Skeletal muscle cell (primary cell): ENCODE data around the gene ERBB4.
"Not testable (repeated sequence)": the region's sequence is repeated elsewhere in the genome, so short reads cannot be mapped to it uniquely, and the experiment has no call there.

ENCODE experiments used
- DNase-seq: peaks from one replicate; pipeline ENCODE4 v3.0.0-alpha.2; 2010; ENCODE audit warnings: low read depth
- H3K4me3 ChIP-seq: 2 replicates; pipeline ENCODE4 v1.5.1; 2011; ENCODE audit warnings: low read depth, mild to moderate bottlenecking, control low read depth, low read length, moderate library complexity

ERBB4 gene

DNA sequence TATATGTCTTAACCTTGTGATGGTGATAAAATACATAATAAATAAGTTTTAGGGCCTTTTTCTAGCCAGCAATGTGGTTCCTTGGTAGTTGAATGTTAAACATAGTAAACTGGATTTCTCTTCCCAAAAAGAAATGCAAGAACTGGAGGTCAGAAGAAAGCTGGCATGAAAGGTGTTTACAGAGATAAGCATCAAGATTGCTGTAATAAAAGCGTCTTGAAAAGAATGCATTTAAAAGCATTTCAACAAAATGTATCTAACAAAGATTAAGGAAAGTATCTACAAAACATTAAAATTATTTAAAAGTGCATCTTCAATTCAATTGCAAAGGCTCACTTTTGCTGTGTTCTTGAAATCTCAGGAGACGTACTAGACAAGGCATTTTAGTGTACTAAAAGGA, 419.0 kb downstream of the ERBB4 start:
- no peak overlapping the region for H3K4me3 ChIP-seq
- no peak for DNase-seq

GRCh38 chr2:212117926-212118325, 420.7 kb downstream of the ERBB4 start:
- H3K4me3 ChIP-seq = no peak overlapping the region
- DNase-seq = no peak

- no peak overlapping the region for H3K4me3 ChIP-seq
- DNase-seq = no peak
These were observed 424.1 kb downstream of the ERBB4 start for GRCh38 chr2:212114489-212114888.

GRCh38 chr2:212112401-212112800, 426.2 kb downstream of the ERBB4 start:
- no peak for DNase-seq
- H3K4me3 ChIP-seq = no peak overlapping the region

GRCh38 chr2:212109792-212110680, 428.6 kb downstream of the ERBB4 start:
- no peak overlapping the region for H3K4me3 ChIP-seq
- no peak for DNase-seq

GRCh38 chr2:212109217-212109616, 429.4 kb downstream of the ERBB4 start:
- H3K4me3 ChIP-seq = no peak overlapping the region
- no peak for DNase-seq

DNA sequence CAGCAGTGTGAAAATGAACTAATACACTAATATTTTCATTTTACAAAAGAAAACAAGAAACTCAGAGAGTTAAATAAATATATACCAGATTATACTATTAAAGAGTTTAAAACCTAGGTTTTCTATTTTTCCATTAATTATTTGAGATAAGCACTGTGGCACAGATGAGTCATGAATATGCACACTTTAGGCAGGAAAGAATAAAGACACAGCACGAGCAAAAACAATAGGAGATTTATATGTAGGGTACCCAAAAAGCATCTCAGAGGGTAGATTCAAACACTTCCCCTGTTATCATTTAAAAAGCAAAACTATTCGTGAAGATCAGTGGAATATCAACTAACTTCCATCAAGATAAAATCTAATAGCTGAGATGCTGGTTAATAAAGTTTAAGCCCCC, 430.6 kb downstream of the ERBB4 start:
- H3K4me3 ChIP-seq = no peak overlapping the region
- no peak for DNase-seq

- H3K4me3 ChIP-seq = no peak overlapping the region
- no peak for DNase-seq
These were observed 431.6 kb downstream of the ERBB4 start for GRCh38 chr2:212107014-212107413.

- not testable (repeated sequence) for H3K4me3 ChIP-seq, DNase-seq
These were observed 432.1 kb downstream of the ERBB4 start for GRCh38 chr2:212106536-212106935.

DNA sequence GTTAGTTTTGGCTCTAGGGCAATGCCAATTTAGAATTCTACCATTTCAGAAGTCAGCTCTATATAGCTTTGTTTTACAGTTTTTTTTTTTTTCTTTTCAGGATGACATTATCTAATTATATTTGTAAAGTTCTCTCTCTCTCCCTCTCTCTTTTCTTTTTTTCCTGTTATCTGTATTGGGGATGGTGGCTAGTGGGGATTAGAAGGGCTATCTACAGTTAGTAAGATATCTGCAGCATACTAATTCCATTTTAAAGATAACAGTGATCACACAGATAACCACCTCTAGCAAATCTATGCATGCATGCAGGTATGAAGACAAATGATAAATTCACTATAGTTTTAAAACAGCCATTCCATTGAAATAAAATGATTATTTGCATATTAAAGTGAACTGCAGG, 438.9 kb downstream of the ERBB4 start:
- no peak for DNase-seq

GRCh38 chr2:212098966-212099365, 439.6 kb downstream of the ERBB4 start:
- no peak overlapping the region for H3K4me3 ChIP-seq
- no peak for DNase-seq

More for the DNA sequence above, 438.9 kb downstream of the ERBB4 start:
- H3K4me3 ChIP-seq = no peak overlapping the region

GRCh38 chr2:212097001-212097400, 441.6 kb downstream of the ERBB4 start:
- DNase-seq = no peak
- H3K4me3 ChIP-seq = no peak overlapping the region

GRCh38 chr2:212089873-212090272, 448.7 kb downstream of the ERBB4 start:
- no peak for DNase-seq

GRCh38 chr2:212088353-212088752, 450.2 kb downstream of the ERBB4 start:
- DNase-seq = no peak

More at GRCh38 chr2:212089873-212090272, 448.7 kb downstream of the ERBB4 start:
- no peak overlapping the region for H3K4me3 ChIP-seq

DNA sequence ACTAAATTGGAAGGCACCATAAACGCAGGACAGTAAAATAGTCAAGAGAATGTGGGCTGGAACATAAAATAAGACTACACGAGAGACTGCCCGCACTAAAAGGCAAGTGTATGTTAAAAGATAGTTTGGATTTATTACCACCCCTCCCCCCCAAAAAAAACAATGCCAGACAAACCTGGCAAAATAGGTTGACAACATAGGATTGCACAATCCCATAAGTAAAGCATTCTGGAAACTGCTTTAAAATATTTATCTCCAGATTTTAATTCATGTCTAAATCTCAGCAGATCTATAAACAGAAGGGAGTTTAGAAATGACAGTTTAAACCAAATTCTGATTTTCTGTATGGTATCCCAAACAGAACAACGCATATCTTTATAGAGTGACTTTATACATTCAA, 455.1 kb downstream of the ERBB4 start:
- no peak overlapping the region for H3K4me3 ChIP-seq
- no peak for DNase-seq

More at GRCh38 chr2:212088353-212088752, 450.2 kb downstream of the ERBB4 start:
- H3K4me3 ChIP-seq = no peak overlapping the region

DNA sequence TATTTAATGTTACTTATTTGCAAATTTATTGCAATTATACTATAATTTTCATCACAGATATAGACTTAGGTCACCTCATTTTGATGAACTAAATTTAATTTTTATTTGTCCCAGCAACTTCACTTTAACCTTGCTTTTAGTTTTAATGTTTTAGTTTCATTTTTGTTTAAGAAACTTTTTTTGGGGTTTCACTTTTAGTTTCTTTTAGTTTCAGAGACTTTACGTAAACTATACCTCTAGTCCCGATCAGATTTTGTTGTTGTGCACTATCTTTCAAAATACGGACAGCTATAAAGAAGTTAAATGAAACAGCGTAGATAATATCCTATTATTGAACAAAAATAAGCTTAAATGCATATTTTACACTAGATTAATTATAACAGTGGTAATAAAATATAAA, 460.5 kb downstream of the ERBB4 start:
- no peak overlapping the region for H3K4me3 ChIP-seq
- no peak for DNase-seq

- no peak for DNase-seq
- H3K4me3 ChIP-seq = no peak overlapping the region
These were observed 462.1 kb downstream of the ERBB4 start for GRCh38 chr2:212076456-212076855.

- H3K4me3 ChIP-seq = no peak overlapping the region
- no peak for DNase-seq
These were observed 465.2 kb downstream of the ERBB4 start for GRCh38 chr2:212073360-212073759.

DNA sequence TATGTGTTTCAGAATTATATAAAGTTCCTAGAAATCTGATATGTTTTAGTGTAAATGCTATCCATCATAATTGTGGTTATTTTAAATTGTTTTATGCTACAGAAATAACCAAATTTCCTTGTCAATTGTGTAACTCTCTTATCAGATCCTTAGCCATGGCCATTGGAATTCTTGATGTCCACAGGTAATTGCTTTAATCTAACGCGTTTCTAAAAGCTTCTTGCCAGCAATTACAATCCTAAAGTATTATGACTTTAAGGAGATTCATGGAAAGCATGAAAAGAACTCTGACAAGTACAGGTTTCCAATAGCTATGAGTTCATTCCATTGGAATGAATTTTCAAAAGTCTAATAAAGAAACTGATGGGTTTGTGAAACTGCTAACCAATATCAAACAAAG, 472.1 kb downstream of the ERBB4 start:
- DNase-seq = no peak

GRCh38 chr2:212064318-212064717, 474.3 kb downstream of the ERBB4 start:
- DNase-seq = no peak
- no peak overlapping the region for H3K4me3 ChIP-seq

More for the DNA sequence above, 472.1 kb downstream of the ERBB4 start:
- H3K4me3 ChIP-seq = no peak overlapping the region
